Activated naive CD8-positive, alpha-beta T cell (primary cell): Measurements from ENCODE around the gene KANSL1.
A peak's percentile ranks its signal among the peaks of the same experiment; 100 is the strongest.
"Not testable (repeated sequence)": the region's sequence is repeated elsewhere in the genome, so short reads cannot be mapped to it uniquely, and the experiment has no call there.

Experiments used
- H3K27ac Mint-ChIP-seq: one replicate; pipeline ENCODE4 v1.8.0; 2021; ENCODE audit warnings: mixed read lengths
- H3K27me3 Mint-ChIP-seq: one replicate; pipeline ENCODE4 v1.8.0; 2021; ENCODE audit warnings: mixed read lengths
- H3K36me3 Mint-ChIP-seq: one replicate; pipeline ENCODE4 v1.8.0; 2021; ENCODE audit warnings: mixed read lengths
- H3K4me1 Mint-ChIP-seq: one replicate; pipeline ENCODE4 v1.8.0; 2021; ENCODE audit warnings: low read depth, mixed read lengths
- H3K4me3 Mint-ChIP-seq: one replicate; pipeline ENCODE4 v1.8.0; 2021; ENCODE audit warnings: mild to moderate bottlenecking, mixed read lengths
- H3K9me3 Mint-ChIP-seq: one replicate; pipeline ENCODE4 v1.8.0; 2021; ENCODE audit warnings: low read depth, mixed read lengths

Gene KANSL1

DNA sequence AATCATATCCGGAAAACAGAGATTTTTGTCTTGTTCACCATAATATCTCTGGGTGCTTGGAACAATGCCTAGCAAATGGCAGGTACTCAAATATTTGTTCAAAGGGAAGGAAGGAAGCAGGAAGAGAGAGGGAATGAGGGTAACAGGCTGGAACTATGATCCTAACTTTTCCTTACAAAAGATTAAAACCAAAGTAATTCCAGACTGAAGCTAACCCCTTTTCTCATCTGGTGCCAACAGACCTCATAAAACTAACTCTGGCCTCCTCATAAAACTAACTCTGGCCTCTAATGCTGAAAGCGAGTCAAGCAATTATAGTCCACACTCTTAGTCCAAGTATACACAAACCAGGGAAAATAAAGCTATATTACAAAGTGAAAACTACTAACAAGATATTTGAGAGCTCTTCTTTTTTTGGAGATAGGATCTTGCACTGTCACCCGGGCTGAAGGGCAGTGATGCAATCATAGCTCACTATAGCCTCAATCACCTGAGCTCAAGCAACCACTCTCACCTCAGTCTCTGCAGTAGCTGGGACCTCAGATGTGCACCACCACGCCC lies 84.6 kb downstream of the KANSL1 start:
- peak overlapping the region; percentile 4 for H3K4me3 Mint-ChIP-seq
- H3K27ac Mint-ChIP-seq = peak overlapping the region; percentile 43
- H3K36me3 Mint-ChIP-seq = peaks cover 7% of the 10 kb centered on the region
- H3K9me3 Mint-ChIP-seq = no peaks in the 10 kb centered on the region
- peaks cover 89% of the 10 kb centered on the region for H3K4me1 Mint-ChIP-seq
- H3K27me3 Mint-ChIP-seq = no peaks in the 10 kb centered on the region

DNA sequence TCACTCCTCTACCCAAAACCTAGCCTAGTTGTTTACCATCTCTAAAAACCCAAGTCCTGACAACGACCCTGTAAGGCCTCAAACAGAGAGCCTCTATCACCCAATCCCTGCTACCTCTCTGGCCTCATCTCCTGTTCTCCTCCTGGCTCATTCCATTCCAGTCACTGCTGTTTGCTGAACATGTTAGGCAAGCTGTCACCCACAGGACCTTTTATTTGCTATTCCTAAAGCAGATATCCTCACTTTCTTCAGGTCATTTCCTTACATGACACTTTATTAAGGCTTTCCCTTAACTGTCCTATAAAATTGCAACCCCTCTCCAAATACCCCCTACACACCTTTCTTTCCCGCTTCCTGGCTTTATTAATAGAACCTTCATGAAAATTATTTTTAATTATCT lies 85.1 kb downstream of the KANSL1 start:
- H3K27me3 Mint-ChIP-seq = no peaks in the 10 kb centered on the region
- no peak overlapping the region for H3K4me3 Mint-ChIP-seq
- H3K36me3 Mint-ChIP-seq = peaks cover 4% of the 10 kb centered on the region
- H3K4me1 Mint-ChIP-seq = peaks cover 88% of the 10 kb centered on the region
- H3K27ac Mint-ChIP-seq = peak overlapping the region; percentile 43
- H3K9me3 Mint-ChIP-seq = no peaks in the 10 kb centered on the region

- Mint-ChIP-seq H3K27me3 (no peaks in the 10 kb centered on the region), H3K4me3 (no peak overlapping the region), H3K9me3 (no peaks in the 10 kb centered on the region), H3K27ac (peak overlapping the region; percentile 43), H3K36me3 (peaks cover 4% of the 10 kb centered on the region), H3K4me1 (peaks cover 91% of the 10 kb centered on the region)
Measured at GRCh38 chr17:46106966-46107644, 86.1 kb downstream of the KANSL1 start.

DNA sequence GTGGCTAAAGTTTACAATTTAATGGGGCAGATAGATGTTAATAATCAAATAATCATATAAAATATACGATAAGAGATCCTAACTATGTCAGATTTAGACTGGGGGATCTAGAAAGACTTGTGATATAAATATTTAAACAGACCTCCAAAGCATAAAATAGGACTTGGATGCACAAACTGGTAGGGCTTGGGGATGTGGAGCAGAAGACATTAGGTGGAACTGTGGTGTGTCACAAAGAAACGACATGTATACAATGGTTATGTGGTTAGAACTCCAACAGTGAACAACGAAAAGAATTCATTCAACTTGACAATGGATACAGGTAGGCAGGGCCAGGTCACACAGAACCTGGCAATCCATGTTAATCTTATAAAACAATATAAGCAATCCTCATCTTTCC lies 90.4 kb downstream of the KANSL1 start:
- H3K4me1 Mint-ChIP-seq = peaks cover 85% of the 10 kb centered on the region
- not testable (repeated sequence) for H3K36me3 Mint-ChIP-seq, H3K4me3 Mint-ChIP-seq, H3K9me3 Mint-ChIP-seq, H3K27me3 Mint-ChIP-seq
- peak overlapping the region; percentile 69 for H3K27ac Mint-ChIP-seq

GRCh38 chr17:46101785-46102617 lies 91.2 kb downstream of the KANSL1 start:
- Mint-ChIP-seq H3K27ac (peak overlapping the region; percentile 69), H3K4me1 (peaks cover 85% of the 10 kb centered on the region), H3K4me3 (peak overlapping the region; percentile 14)
- H3K36me3 Mint-ChIP-seq, H3K27me3 Mint-ChIP-seq, H3K9me3 Mint-ChIP-seq: not testable (repeated sequence)

- H3K4me1 Mint-ChIP-seq = peaks cover 80% of the 10 kb centered on the region
- H3K27me3 Mint-ChIP-seq = no peaks in the 10 kb centered on the region
- no peaks in the 10 kb centered on the region for H3K9me3 Mint-ChIP-seq
- peaks cover 2% of the 10 kb centered on the region for H3K36me3 Mint-ChIP-seq
- H3K27ac Mint-ChIP-seq = peak overlapping the region; percentile 83
- H3K4me3 Mint-ChIP-seq = peak overlapping the region; percentile 3
Measured at GRCh38 chr17:46100590-46100989, 92.6 kb downstream of the KANSL1 start.

DNA sequence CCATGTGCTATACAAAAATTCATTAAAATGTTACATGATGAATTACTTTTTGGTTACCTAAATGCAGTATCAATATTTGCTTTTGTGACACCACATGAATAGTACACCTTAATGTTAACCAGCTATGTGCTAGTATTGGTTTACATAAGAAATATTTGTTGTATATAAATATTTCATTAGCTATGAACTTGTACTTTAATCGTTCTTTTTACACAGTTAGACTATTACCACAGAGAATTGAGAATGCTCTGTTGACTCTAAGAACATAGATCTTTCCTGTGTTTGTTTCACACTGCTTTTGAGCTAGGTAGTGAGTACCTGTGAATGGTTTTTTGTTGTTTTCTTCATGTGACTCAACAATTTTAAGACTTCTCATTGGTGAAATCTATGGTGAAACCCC lies 93.4 kb downstream of the KANSL1 start:
- H3K27ac Mint-ChIP-seq = peak overlapping the region; percentile 56
- H3K27me3 Mint-ChIP-seq = no peaks in the 10 kb centered on the region
- no peak overlapping the region for H3K4me3 Mint-ChIP-seq
- H3K36me3 Mint-ChIP-seq = peaks cover 2% of the 10 kb centered on the region
- H3K4me1 Mint-ChIP-seq = peaks cover 80% of the 10 kb centered on the region
- H3K9me3 Mint-ChIP-seq = no peaks in the 10 kb centered on the region

DNA sequence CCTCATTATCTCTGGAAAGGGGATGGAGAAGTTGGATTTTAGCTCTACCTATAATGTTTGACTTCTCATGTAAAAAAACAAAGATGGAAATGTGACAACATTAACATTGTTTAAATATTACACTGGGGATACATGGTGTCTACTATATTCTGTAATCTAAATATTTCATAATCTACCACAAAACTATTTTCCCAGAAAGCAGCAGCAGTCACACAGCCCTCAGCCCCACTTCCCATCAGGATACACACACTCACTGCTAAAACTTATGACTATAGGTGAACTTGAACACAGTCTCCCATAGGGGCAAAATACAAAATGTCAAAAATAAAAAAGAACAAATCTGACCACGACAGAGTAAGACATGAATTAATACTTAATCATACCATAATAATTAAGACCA lies 95.7 kb downstream of the KANSL1 start:
- H3K4me1 Mint-ChIP-seq = peaks cover 79% of the 10 kb centered on the region

GRCh38 chr17:46092991-46093390 lies 100.2 kb downstream of the KANSL1 start:
- Mint-ChIP-seq H3K27ac (peak overlapping the region; percentile 54), H3K27me3 (no peaks in the 10 kb centered on the region), H3K9me3 (no peaks in the 10 kb centered on the region), H3K4me1 (peaks cover 78% of the 10 kb centered on the region), H3K36me3 (peaks cover 13% of the 10 kb centered on the region), H3K4me3 (no peak overlapping the region)

More for the DNA sequence above, 95.7 kb downstream of the KANSL1 start:
- H3K27ac Mint-ChIP-seq = peak overlapping the region; percentile 70
- H3K27me3 Mint-ChIP-seq = no peaks in the 10 kb centered on the region
- H3K4me3 Mint-ChIP-seq = no peak overlapping the region
- no peaks in the 10 kb centered on the region for H3K9me3 Mint-ChIP-seq
- peaks cover 4% of the 10 kb centered on the region for H3K36me3 Mint-ChIP-seq

- Mint-ChIP-seq H3K27me3 (no peaks in the 10 kb centered on the region), H3K27ac (no peak overlapping the region), H3K36me3 (peaks cover 16% of the 10 kb centered on the region), H3K9me3 (no peaks in the 10 kb centered on the region), H3K4me1 (peaks cover 78% of the 10 kb centered on the region), H3K4me3 (no peak overlapping the region)
Measured at GRCh38 chr17:46090871-46091270, 102.4 kb downstream of the KANSL1 start.

GRCh38 chr17:46089389-46089965 lies 103.8 kb downstream of the KANSL1 start:
- H3K9me3 Mint-ChIP-seq = no peaks in the 10 kb centered on the region
- peak overlapping the region; percentile 27 for H3K4me3 Mint-ChIP-seq
- H3K27me3 Mint-ChIP-seq = no peaks in the 10 kb centered on the region
- H3K4me1 Mint-ChIP-seq = peaks cover 79% of the 10 kb centered on the region
- H3K27ac Mint-ChIP-seq = peak overlapping the region; percentile 70
- peaks cover 16% of the 10 kb centered on the region for H3K36me3 Mint-ChIP-seq

DNA sequence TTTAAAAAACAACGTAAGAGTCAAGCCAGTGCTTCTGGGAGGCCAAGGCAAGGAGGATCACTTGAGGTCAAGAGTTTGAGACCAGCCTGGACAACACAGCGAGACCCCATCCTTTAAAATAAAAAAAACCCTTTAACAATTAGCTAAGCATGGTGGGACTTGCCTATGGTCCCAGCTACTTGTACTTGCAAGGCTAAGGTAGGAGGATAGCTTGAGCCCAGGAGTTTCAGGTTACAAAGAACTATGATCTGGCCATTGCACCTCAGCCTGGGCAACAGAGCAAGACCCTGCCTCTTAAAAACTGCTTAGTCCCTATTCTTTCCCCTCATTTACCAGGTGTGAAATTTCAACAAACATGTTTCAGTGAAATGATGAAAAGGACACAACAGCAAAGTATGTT lies 104.6 kb downstream of the KANSL1 start:
- no peaks in the 10 kb centered on the region for H3K9me3 Mint-ChIP-seq
- peaks cover 77% of the 10 kb centered on the region for H3K4me1 Mint-ChIP-seq
- peak overlapping the region; percentile 70 for H3K27ac Mint-ChIP-seq
- peaks cover 16% of the 10 kb centered on the region for H3K36me3 Mint-ChIP-seq
- no peak overlapping the region for H3K4me3 Mint-ChIP-seq
- no peaks in the 10 kb centered on the region for H3K27me3 Mint-ChIP-seq

DNA sequence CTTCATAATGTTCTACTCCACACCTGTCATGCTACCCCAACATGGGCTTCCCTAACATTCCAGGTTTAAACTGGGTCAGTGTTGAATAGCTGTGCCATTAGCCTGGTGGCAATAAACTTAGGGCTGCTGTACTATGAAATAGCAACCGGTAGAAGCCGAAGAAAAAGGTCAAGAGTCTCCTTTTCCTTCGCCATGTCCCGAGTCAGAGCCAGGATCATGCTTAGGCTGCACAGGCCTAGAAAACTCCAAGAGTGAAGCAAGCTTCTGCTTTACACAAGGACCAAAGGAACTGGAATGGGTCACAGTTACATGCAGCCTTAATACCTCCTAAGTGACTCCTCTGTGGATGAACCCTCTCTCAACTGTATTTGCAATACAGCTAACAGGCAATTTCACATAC lies 105.4 kb downstream of the KANSL1 start:
- not testable (repeated sequence) for H3K27me3 Mint-ChIP-seq, H3K4me3 Mint-ChIP-seq, H3K9me3 Mint-ChIP-seq
- H3K27ac Mint-ChIP-seq = peak overlapping the region; percentile 70
- H3K36me3 Mint-ChIP-seq = peaks cover 16% of the 10 kb centered on the region
- peaks cover 78% of the 10 kb centered on the region for H3K4me1 Mint-ChIP-seq

DNA sequence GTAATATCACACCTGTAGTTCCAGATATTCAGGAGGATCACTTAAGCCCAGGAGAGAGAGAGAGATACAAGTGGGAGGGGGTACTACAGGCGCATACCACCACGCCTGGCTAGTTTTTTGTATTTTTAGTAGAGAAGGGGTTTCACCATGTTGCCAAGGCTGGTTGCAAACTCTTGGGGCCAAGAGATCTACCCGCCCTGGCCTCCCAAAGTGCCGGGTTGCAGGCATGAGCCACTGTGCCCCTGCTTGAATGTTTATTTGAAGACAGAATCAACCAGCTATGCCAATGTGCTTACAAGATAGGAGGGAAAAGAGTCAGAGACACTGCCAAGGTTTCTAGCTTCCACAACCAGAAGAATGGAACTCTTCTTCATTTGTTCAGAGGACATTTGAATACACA lies 106.4 kb downstream of the KANSL1 start:
- H3K9me3 Mint-ChIP-seq = no peaks in the 10 kb centered on the region
- H3K36me3 Mint-ChIP-seq = peaks cover 14% of the 10 kb centered on the region
- no peak overlapping the region for H3K4me3 Mint-ChIP-seq
- peak overlapping the region; percentile 76 for H3K27ac Mint-ChIP-seq
- peaks cover 80% of the 10 kb centered on the region for H3K4me1 Mint-ChIP-seq
- H3K27me3 Mint-ChIP-seq = no peaks in the 10 kb centered on the region

DNA sequence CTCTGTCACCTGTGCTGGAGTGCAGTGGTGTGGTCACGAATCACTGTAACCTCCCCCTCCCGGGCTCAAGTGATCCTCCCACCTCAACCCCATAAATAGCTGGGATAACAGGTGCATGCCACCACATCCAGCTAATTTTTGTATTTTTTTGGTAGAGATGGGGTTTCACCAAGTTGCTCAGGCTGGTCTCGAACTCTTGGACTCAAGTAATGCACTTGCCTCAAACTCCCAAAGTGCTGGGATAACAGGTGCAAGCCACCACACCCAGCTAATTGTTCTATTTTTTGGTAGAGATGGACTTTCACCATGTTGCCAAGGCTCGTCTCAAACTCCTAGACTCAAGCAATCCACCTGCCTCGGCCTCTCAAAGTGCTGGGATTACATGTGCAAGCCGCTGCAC lies 107.7 kb downstream of the KANSL1 start:
- no peak overlapping the region for H3K27ac Mint-ChIP-seq
- peaks cover 86% of the 10 kb centered on the region for H3K4me1 Mint-ChIP-seq
- H3K4me3 Mint-ChIP-seq = no peak overlapping the region
- H3K9me3 Mint-ChIP-seq = no peaks in the 10 kb centered on the region
- H3K36me3 Mint-ChIP-seq = peaks cover 17% of the 10 kb centered on the region
- H3K27me3 Mint-ChIP-seq = no peaks in the 10 kb centered on the region
